ENCODE measurements around the gene GJA3. TPM values are rescaled to one million over a fixed set of nuclear protein-coding genes. Genes with fewer than 3 reads are reported as not detected.

GJA3 gene
- total RNA-seq, 1 experiment from 2014 or later, result 0.92 TPM

DNA sequence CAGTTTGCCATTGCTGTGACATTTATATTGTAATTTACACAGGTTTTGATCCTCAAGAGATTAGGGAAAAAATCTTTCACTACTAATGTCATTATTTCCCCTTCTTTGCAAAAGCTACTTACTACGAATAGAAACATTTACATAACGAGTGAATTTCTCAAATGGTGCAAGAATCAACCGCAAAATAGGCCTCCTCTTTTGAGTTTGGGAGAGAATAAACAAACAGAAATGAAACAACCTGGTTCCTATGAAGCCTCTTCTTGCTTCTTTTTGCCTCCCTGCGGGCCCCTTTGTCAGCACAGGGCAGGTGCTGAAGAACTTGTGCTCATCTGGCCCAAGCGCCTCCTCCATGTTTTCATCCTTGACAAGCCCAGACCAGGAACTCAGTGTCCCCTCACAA, 10.1 kb upstream of the GJA3 start:
- Mint-ChIP-seq H3K27ac (no peak overlapping the region), H3K9me3 (no peaks in the 10 kb centered on the region), H3K27me3 (ENCODE audit: low read depth) (peaks cover 32% of the 10 kb centered on the region), H3K36me3 (ENCODE audit: insufficient read depth in 1 of 3, low read depth in 3 of 3) (no peaks in the 10 kb centered on the region), H3K4me1 (peaks cover 6 to 9% of the 10 kb centered on the region in 2 experiments), H3K4me3 (no peak overlapping the region)
- no peak overlapping the region for H2BK120ac ChIP-seq (ENCODE audit: low read depth, low read length, poor library complexity, severe bottlenecking)
- no peak overlapping the region for H3K18ac ChIP-seq (ENCODE audit: insufficient read length, low read depth, low read length)
- no peaks in the 10 kb centered on the region for H3K4me1 ChIP-seq (ENCODE audit: insufficient read depth, low read length)
- no peaks in the 10 kb centered on the region for H3K27me3 ChIP-seq (ENCODE audit: insufficient read depth, low read length)
- no peak overlapping the region for H2AFZ ChIP-seq (ENCODE audit: low read length)
- H3K4ac ChIP-seq (ENCODE audit: low read depth, low read length), result no peak overlapping the region
- WGBS (ENCODE audit: extremely low coverage, insufficient read length, low lambda C conversion rate), result no CpG with 5 or more reads among the region's 5 CpGs
- no peaks in the 10 kb centered on the region for H3K79me2 ChIP-seq (ENCODE audit: insufficient read depth, low read length)
- TF ChIP-seq, protein P1, sequence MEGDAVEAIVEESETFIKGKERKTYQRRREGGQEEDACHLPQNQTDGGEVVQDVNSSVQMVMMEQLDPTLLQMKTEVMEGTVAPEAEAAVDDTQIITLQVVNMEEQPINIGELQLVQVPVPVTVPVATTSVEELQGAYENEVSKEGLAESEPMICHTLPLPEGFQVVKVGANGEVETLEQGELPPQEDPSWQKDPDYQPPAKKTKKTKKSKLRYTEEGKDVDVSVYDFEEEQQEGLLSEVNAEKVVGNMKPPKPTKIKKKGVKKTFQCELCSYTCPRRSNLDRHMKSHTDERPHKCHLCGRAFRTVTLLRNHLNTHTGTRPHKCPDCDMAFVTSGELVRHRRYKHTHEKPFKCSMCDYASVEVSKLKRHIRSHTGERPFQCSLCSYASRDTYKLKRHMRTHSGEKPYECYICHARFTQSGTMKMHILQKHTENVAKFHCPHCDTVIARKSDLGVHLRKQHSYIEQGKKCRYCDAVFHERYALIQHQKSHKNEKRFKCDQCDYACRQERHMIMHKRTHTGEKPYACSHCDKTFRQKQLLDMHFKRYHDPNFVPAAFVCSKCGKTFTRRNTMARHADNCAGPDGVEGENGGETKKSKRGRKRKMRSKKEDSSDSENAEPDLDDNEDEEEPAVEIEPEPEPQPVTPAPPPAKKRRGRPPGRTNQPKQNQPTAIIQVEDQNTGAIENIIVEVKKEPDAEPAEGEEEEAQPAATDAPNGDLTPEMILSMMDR (conservative IDR thresholded peaks at IDR 0.05), result no peak
- no peak overlapping the region for H2BK20ac ChIP-seq (ENCODE audit: low read depth, low read length, poor library complexity, severe bottlenecking)
- H2BK15ac ChIP-seq (ENCODE audit: low read depth, low read length), result no peak overlapping the region
- no peaks in the 10 kb centered on the region for H4K20me1 ChIP-seq (ENCODE audit: control insufficient read depth, insufficient read depth, insufficient read length)
- no peak overlapping the region for H3K27ac ChIP-seq (ENCODE audit: insufficient read length, low read depth, low read length)
- no peak overlapping the region for H2BK5ac ChIP-seq (ENCODE audit: insufficient read length, low read length)
- H2BK12ac ChIP-seq (ENCODE audit: insufficient read length, low read depth, low read length), result no peak overlapping the region
- H3K9me3 ChIP-seq (ENCODE audit: control insufficient read depth, low read depth, low read length), result no peaks in the 10 kb centered on the region
- H4K5ac ChIP-seq (ENCODE audit: insufficient read length, low read depth, low read length), result no peak overlapping the region
- no peak overlapping the region for H3K4me2 ChIP-seq (ENCODE audit: insufficient read depth, insufficient read length, low read length)
- no peak overlapping the region for H2AK5ac ChIP-seq (ENCODE audit: insufficient read length, low read length)
- H3K9ac ChIP-seq (ENCODE audit: extremely low read depth, insufficient read length, low read length), result no peak overlapping the region
- H4K91ac ChIP-seq (ENCODE audit: insufficient read length, low read depth, low read length), result no peak overlapping the region
- no peak overlapping the region for H3T11ph ChIP-seq (ENCODE audit: low read length)
- no peak overlapping the region for H4K8ac ChIP-seq (replicated peaks; ENCODE audit: insufficient read length, low read depth, low read length)
- no peaks in the 10 kb centered on the region for H3K23me2 ChIP-seq (ENCODE audit: insufficient read length, low read depth, low read length, poor library complexity, severe bottlenecking)
- no peaks in the 10 kb centered on the region for H3K79me1 ChIP-seq (ENCODE audit: insufficient read depth, low read depth, low read length, poor library complexity, severe bottlenecking)
- H3K56ac ChIP-seq (ENCODE audit: insufficient read length, low read depth, low read length), result no peak overlapping the region
- no peak for DNase-seq
- no peak overlapping the region for H3K23ac ChIP-seq (ENCODE audit: insufficient read length, low read depth, low read length)
- H3K14ac ChIP-seq (ENCODE audit: insufficient read depth, low read length), result no peak overlapping the region
